Tibial artery (tissue), 4 donors: ENCODE measurements around the gene PURA.

ENCODE experiments used
- DNase-seq, 2 donors: peaks; one replicate each; pipeline ENCODE4 v3.0.0-alpha.2; 2019
- H3K27ac ChIP-seq, 2 donors: fragments of 200-600 bp; sonication (generic) in 1 of 2; 1 replicate in 1 of 2; 2 replicates in 1 of 2; pipeline ENCODE4 v1.5.1; 2018 to 2019; ENCODE audit warnings: mild to moderate bottlenecking in 1 of 2
- H3K27me3 ChIP-seq, 2 donors: fragments of 200-600 bp; sonication (generic) in 1 of 2; one replicate each; pipeline versions ENCODE4 v1.5.1 to v1.6.0; 2016 to 2019
- H3K36me3 ChIP-seq, 3 donors: fragments of 200-600 bp; sonication (generic) in 2 of 3; one replicate each; pipeline ENCODE4 v1.5.1; 2016 to 2019; ENCODE audit warnings: mild to moderate bottlenecking in 2 of 3
- H3K4me1 ChIP-seq, 4 donors: fragments of 200-600 bp; sonication (generic) in 2 of 4; 1 replicate in 3 of 4; 2 replicates in 1 of 4; pipeline ENCODE4 v1.5.1; 2016 to 2019
- H3K4me3 ChIP-seq, 2 donors: fragments of 200-600 bp; sonication (generic) in 1 of 2; 1 replicate in 1 of 2; 2 replicates in 1 of 2; pipeline ENCODE4 v1.5.1; 2018 to 2019; ENCODE audit warnings: mild to moderate bottlenecking in 2 of 2
- H3K9me3 ChIP-seq, 3 donors: fragments of 200-600 bp; sonication (generic) in 1 of 3; one replicate each; pipeline ENCODE4 v1.5.1; 2016 to 2019
- intact Hi-C: fragments of 100-400 bp; cut with DNase I; formaldehyde crosslinking; loops from one replicate; pipeline ENCODE4 v1.15.0; 2023; ENCODE audit warnings: low total_unique reads
- TF ChIP-seq, protein P1 (sequence below), 2 experiments: fragments of 200-600 bp in 1 of 2; fragments of 450-650 bp in 1 of 2; IDR thresholded peaks; one replicate each; pipeline ENCODE4 v1.5.1; 2017 to 2019; ENCODE audit warnings: antibody characterized with exemption in 2 of 2, mild to moderate bottlenecking in 1 of 2, moderate library complexity in 1 of 2

PURA gene

DNA sequence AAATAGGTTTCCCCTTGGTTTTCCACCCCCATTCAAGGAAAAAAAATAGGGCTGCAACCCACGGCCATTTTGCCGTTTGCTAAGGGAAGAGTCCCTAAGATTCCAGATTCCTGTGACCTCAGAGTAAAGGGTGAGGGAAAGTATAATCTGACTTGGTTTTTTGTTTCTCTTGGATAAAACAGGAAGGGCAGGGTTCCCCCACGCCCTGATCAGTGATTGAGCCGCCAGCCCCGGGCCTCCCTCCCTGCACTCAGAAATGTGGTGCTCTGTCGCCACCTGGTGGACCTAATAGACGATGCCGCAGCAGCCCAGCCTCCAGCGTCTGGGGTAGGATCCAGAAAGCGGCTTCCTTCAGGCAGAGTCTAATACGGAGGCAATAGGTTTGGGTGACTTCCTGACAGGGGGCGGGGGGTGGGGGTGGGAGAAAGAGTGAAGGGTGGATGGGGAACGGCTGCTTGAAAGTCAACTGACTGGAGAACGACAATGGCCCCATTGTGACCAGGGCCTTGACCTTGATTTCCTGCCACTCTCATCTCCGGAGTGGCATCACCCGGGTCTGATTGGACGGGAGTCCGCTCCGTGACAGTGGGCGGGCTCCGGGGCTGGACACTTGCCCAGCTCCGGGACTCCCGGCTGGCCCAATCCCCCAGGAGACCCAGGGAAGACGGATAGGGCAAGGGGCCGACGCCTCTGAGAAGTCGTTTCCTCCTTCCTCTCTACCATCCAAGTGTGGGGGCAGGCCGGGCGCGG lies 43.3 kb downstream of the PURA start:
- DNase-seq = peak; percentile 87 to 90
- H3K27ac ChIP-seq = no peak overlapping the region
- peak overlapping the region; percentile 7 to 50 for H3K4me3 ChIP-seq
- no peaks in the 10 kb centered on the region for H3K9me3 ChIP-seq
- TF ChIP-seq, protein P1, sequence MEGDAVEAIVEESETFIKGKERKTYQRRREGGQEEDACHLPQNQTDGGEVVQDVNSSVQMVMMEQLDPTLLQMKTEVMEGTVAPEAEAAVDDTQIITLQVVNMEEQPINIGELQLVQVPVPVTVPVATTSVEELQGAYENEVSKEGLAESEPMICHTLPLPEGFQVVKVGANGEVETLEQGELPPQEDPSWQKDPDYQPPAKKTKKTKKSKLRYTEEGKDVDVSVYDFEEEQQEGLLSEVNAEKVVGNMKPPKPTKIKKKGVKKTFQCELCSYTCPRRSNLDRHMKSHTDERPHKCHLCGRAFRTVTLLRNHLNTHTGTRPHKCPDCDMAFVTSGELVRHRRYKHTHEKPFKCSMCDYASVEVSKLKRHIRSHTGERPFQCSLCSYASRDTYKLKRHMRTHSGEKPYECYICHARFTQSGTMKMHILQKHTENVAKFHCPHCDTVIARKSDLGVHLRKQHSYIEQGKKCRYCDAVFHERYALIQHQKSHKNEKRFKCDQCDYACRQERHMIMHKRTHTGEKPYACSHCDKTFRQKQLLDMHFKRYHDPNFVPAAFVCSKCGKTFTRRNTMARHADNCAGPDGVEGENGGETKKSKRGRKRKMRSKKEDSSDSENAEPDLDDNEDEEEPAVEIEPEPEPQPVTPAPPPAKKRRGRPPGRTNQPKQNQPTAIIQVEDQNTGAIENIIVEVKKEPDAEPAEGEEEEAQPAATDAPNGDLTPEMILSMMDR (IDR thresholded peaks at IDR 0.05) = peak; percentile 88 to 94
- no peaks in the 10 kb centered on the region for H3K36me3 ChIP-seq
- intact Hi-C loops = loop anchor here (2.0 to 10.0 kb wide), 2 partner anchors 52 to 84 kb away; no protein-coding TSS in a partner anchor
- H3K4me1 ChIP-seq = peaks cover 0 to 20% (median 4%) of the 10 kb centered on the region in 4 donors
- no peaks in the 10 kb centered on the region for H3K27me3 ChIP-seq

DNA sequence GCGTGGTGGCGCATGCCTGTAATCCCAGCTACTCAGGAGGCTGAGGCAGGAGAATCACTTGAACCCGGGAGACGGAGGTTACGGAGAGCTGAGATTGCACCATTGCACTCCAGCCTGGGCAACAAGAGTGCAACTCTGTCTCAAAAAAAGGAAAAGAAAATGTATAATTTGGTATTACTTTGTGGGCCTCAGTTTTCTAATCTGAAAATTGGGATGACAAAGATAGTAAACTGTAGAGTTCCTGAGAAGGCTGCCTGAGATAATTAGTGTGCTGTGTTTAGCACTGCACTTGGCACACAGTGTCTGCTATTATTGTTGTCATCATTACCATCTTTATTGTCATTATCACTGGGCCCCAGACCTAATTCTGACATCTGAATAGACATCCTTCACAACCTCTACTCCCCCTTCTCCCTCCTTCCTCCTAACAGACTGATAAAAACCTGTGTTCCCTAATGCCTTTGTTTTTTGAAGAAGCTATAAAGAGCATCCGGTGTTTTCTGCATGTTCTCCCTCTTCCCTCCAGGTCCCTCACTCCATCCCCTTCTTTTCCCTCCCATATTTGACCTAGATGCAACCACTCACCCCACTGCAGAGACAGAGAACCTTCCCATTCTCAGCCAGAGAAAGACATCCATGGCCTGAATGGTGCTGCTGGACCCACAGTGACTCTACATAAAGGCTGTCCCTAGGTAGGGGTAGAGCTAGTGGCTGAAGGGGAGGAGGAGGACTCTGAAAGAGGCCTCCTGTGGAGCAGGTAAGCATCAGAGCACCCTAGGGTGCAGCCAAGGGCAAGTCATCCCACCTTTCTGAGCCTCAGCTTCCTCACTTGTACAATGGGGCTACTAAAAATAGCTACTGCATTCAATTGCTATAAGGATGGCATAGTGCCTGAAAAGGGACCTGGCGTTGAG lies 45.4 kb downstream of the PURA start:
- no peak for DNase-seq
- H3K4me1 ChIP-seq = peaks cover 0 to 15% (median 4%) of the 10 kb centered on the region in 4 donors
- no peaks in the 10 kb centered on the region for H3K36me3 ChIP-seq
- no peak overlapping the region for H3K27ac ChIP-seq
- H3K27me3 ChIP-seq = no peaks in the 10 kb centered on the region
- TF ChIP-seq, protein P1 (IDR thresholded peaks at IDR 0.05) = no peak
- no peaks in the 10 kb centered on the region for H3K9me3 ChIP-seq
- intact Hi-C loops = loop anchor here (10.0 kb wide), 1 partner anchor 54 kb away; no protein-coding TSS in a partner anchor
- no peak overlapping the region for H3K4me3 ChIP-seq

DNA sequence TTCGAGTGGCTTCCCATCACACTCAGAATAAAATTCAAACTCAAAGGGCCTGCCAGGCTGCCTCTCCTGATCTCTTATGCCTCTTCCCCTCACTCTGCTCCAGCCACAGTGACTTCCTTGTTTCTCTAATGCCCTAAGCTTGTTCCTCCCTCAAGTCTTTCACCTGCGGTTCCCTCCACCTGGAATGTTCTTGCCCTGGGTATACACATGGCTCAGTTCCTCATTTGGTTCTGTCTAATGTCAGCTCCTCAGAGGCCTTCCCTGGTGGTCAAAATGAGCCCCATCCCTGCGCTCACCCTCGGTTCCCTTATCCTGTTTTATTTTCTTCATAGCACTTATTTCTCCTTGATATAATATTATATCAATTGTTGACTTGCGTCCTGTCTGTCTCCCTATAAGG lies 48.4 kb downstream of the PURA start:
- no peaks in the 10 kb centered on the region for H3K27me3 ChIP-seq
- H3K4me3 ChIP-seq = no peak overlapping the region
- TF ChIP-seq, protein P1 (IDR thresholded peaks at IDR 0.05) = no peak
- intact Hi-C loops = no loop called here
- H3K9me3 ChIP-seq = no peaks in the 10 kb centered on the region
- DNase-seq = peak in 1 of 2 donors; percentile 16
- H3K36me3 ChIP-seq = no peaks in the 10 kb centered on the region
- H3K4me1 ChIP-seq = peaks cover 0 to 5% (median 3%) of the 10 kb centered on the region in 4 donors
- H3K27ac ChIP-seq = no peak overlapping the region

DNA sequence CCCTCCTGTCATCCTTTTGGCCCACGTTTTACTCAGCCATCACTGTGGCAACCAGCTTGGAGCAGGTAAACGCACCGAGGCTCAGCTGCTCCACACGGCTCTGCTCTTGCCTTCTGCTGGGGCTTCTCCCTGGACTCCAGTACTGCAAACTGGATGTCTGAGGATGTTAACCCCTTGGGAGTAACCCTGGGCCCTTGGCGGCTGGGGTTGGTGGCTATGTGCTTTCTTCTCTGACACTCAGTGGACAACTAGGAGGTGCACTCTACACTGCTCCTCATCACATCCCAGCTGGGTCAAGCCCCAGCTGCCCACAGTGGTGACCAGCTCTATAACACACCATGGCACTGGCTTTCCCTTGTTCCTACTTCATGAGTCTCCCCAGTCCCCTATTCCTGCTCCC lies 48.9 kb downstream of the PURA start:
- Histone ChIP-seq H3K27me3 (no peaks in the 10 kb centered on the region), H3K4me1 (peaks cover 0 to under 1% (median 0%) of the 10 kb centered on the region in 4 donors), H3K36me3 (no peaks in the 10 kb centered on the region), H3K27ac (no peak overlapping the region), H3K9me3 (no peaks in the 10 kb centered on the region), H3K4me3 (no peak overlapping the region)
- DNase-seq = peak in 1 of 2 donors; percentile 45
- intact Hi-C loops = no loop called here
- TF ChIP-seq, protein P1 (IDR thresholded peaks at IDR 0.05) = no peak

DNA sequence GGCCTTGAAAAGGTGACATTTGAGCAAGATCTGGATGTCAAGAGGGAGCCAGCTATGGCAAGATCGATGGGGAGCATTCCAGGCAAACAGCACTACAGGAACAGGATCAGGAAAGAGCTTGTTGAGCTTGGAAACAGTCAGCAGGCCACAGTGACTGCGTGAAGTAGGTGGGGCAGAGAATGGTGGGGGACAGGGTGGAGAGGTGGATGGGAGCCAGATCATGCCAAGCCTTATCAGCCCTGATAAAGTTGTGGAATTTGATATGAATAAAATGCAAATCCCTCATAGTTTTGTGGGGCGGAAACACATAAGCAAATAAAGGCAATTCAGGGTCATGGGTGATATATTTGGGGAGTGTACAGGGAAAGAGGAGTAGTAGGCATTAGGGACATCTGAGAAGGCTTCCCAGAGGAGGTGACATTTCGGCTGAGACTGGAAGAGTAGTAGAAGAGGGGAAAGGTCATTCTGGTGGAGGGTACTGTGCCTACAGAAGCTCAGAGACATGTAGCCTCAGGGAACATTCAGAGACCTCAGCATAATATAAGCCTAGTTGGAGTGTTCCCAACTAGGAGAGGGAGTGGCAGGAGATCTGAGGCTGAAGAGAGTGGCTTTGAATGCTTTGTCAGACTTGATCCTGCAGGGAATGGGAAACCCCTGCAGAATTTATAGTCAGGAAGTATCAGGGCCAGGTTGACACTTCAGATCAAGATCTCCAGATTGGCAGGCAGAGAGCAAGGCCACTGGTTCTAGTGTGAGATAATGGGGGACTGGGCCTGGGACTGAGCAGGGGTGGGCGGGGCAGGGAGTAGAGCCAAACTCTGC lies 51.4 kb downstream of the PURA start:
- H3K4me1 ChIP-seq = no peaks in the 10 kb centered on the region
- peak in 1 of 2 donors; percentile 57 for DNase-seq
- intact Hi-C loops = no loop called here
- no peaks in the 10 kb centered on the region for H3K9me3 ChIP-seq
- no peaks in the 10 kb centered on the region for H3K27me3 ChIP-seq
- H3K27ac ChIP-seq = no peak overlapping the region
- no peak overlapping the region for H3K4me3 ChIP-seq
- H3K36me3 ChIP-seq = no peaks in the 10 kb centered on the region
- TF ChIP-seq, protein P1 (IDR thresholded peaks at IDR 0.05) = no peak
